Measurements from ENCODE around the gene DMRTB1. TPM values are rescaled to one million over a fixed set of nuclear protein-coding genes. Genes with fewer than 3 reads are reported as not detected.

DMRTB1 gene
- total and polyA plus RNA-seq, 2 of the 4 experiments (the other 2 are of a cell fraction) = not detected

DNA sequence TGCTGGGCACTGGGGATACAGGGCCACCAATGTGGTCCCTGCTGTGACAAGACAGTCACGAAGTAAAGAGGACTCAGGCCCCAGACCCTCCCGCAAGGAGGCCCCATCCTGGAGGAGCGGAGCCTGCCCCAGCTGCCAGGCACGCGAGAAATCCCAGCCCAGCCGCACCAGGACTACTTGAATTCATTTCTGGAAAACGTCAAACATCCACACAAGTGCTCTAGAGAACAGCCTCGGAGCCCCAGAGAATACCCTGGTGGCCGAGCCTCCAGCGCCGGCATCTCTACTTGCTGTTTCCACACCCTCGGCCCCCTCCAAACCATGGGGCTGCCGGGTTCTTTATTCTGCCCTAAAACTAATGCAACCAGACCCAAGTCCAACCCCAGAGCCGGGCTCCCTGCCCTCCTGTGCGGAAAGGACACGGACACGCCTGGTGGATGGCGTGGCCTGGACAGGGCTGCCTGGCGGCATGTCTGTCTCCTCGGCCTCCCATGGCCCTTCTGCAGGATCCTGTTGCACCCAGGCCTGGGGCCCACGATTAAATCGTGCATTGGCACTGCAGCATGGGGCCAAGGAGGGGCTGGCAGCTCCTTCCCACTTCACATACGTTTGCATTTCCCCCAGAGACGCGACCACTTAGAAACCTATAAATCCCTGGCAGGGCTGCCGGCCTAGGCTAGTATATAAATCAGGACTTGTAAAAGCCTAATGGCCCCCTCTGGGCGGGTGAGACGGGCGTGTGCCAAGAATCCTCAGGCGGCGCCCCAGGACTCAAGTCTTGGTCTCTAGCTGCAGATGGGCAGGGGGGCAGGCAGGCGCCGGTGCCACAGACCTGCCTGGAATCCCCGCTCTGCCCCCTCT is 41.2 kb downstream of the DMRTB1 start:
- Histone ChIP-seq H3K4ac (ENCODE audit: low read depth, low read length) (no peak overlapping the region), H3K56ac (ENCODE audit: extremely low read depth, insufficient read depth, low read length) (no peak overlapping the region), H4K5ac (ENCODE audit: low read depth, low read length) (no peak overlapping the region), H3K9me1 (ENCODE audit: insufficient read depth, low read length) (no peaks in the 10 kb centered on the region), H3K36me3 (ENCODE audit: control insufficient read depth, insufficient read depth, low read length) (no peaks in the 10 kb centered on the region), H2BK120ac (ENCODE audit: low read depth, low read length) (no peak overlapping the region), H3K14ac (replicated peaks; ENCODE audit: low read depth, low read length) (no peak overlapping the region), H2BK5ac (ENCODE audit: low read depth, low read length, poor library complexity, severe bottlenecking) (no peak overlapping the region), H3K18ac (ENCODE audit: low read depth, low read length) (no peak overlapping the region), H2BK20ac (ENCODE audit: low read depth, low read length) (no peak overlapping the region), H3K23ac (ENCODE audit: low read depth, low read length) (no peak overlapping the region), H3K9me3 (ENCODE audit: control insufficient read depth, insufficient read depth, low read length) (no peaks in the 10 kb centered on the region), H4K20me1 (ENCODE audit: insufficient read depth, low read length) (no peaks in the 10 kb centered on the region), H4K8ac (ENCODE audit: low read depth in 2 of 2, low read length in 2 of 2) (no peak overlapping the region), H3K4me1 (ENCODE audit: control insufficient read depth, insufficient read depth, low read length) (peaks cover 4% of the 10 kb centered on the region; the same call in 1 of the 2 replicates), H3K9ac (ENCODE audit: low read depth, low read length) (no peak overlapping the region), H2AK5ac (ENCODE audit: low read depth, low read length) (no peak overlapping the region; the same call in 1 of the 2 replicates), H3K79me1 (ENCODE audit: low read depth in 1 of 2, low read length in 2 of 2) (no peaks in the 10 kb centered on the region), H3K4me3 (ENCODE audit: insufficient read depth, low read depth, low read length) (no peak overlapping the region), H3K27me3 (ENCODE audit: control insufficient read depth, insufficient read depth, low read length) (peaks cover 32% of the 10 kb centered on the region), H2AFZ (replicated peaks; ENCODE audit: low read length, poor library complexity) (no peak overlapping the region), H3K27ac (ENCODE audit: insufficient read depth, low read length) (no peak overlapping the region), H2BK15ac (ENCODE audit: low read depth, low read length) (no peak overlapping the region), H3K4me2 (ENCODE audit: low read depth, low read length) (no peak overlapping the region), H2AK9ac (replicated peaks; ENCODE audit: low read depth, low read length, poor library complexity) (no peak overlapping the region), H4K91ac (ENCODE audit: insufficient read depth, low read depth, low read length) (no peak overlapping the region)
- in situ Hi-C loops (cut with MboI; ENCODE audit: low sequenced_read_pairs) (no loop called here), intact Hi-C loops (cut with micrococcal nuclease) (no loop called here), dilution Hi-C loops (cut with HindIII; ENCODE audit: low sequenced_read_pairs, unreplicated experiment) (no loop called here)
- no peak for DNase-seq
- ChIA-PET POLR2A (ENCODE audit: unreplicated experiment) (no interaction called here), CTCF (no interaction called here)
- BruUV-seq (replicated peaks) = no TSS peak
- 54% methylated on average over 10 of the region's 34 CpGs; no CpG with 5 or more reads in 1 of the 2 experiments for WGBS, 2 experiments (ENCODE audit: extremely low coverage in 2 of 2, insufficient read length in 1 of 2)
- no peak for TF ChIP-seq MAZ (IDR thresholded peaks at IDR 0.05; ENCODE audit: borderline replicate concordance, low read depth, low read length)
- no peak for TF ChIP-seq BHLHE40 (IDR thresholded peaks at IDR 0.05; ENCODE audit: low read depth, low read length)
- no peak for TF ChIP-seq CEBPB (IDR thresholded peaks at IDR 0.05; ENCODE audit: low read depth, low read length)
- TF ChIP-seq CHD1 (IDR thresholded peaks at IDR 0.05; ENCODE audit: low read depth, low read length) = no peak
- TF ChIP-seq, protein P1, sequence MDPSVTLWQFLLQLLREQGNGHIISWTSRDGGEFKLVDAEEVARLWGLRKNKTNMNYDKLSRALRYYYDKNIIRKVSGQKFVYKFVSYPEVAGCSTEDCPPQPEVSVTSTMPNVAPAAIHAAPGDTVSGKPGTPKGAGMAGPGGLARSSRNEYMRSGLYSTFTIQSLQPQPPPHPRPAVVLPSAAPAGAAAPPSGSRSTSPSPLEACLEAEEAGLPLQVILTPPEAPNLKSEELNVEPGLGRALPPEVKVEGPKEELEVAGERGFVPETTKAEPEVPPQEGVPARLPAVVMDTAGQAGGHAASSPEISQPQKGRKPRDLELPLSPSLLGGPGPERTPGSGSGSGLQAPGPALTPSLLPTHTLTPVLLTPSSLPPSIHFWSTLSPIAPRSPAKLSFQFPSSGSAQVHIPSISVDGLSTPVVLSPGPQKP (IDR thresholded peaks at IDR 0.05; ENCODE audit: borderline replicate concordance, low read depth, low read length) = no peak
- no peak for TF ChIP-seq MAFK (IDR thresholded peaks at IDR 0.05; ENCODE audit: low read depth, low read length)
- TF ChIP-seq NFE2L2 (IDR thresholded peaks at IDR 0.05; ENCODE audit: low read depth, low read length) = no peak
- TF ChIP-seq RAD21 (IDR thresholded peaks at IDR 0.05; ENCODE audit: low read length) = no peak
- TF ChIP-seq, protein P2, sequence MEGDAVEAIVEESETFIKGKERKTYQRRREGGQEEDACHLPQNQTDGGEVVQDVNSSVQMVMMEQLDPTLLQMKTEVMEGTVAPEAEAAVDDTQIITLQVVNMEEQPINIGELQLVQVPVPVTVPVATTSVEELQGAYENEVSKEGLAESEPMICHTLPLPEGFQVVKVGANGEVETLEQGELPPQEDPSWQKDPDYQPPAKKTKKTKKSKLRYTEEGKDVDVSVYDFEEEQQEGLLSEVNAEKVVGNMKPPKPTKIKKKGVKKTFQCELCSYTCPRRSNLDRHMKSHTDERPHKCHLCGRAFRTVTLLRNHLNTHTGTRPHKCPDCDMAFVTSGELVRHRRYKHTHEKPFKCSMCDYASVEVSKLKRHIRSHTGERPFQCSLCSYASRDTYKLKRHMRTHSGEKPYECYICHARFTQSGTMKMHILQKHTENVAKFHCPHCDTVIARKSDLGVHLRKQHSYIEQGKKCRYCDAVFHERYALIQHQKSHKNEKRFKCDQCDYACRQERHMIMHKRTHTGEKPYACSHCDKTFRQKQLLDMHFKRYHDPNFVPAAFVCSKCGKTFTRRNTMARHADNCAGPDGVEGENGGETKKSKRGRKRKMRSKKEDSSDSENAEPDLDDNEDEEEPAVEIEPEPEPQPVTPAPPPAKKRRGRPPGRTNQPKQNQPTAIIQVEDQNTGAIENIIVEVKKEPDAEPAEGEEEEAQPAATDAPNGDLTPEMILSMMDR (conservative IDR thresholded peaks at IDR 0.05; ENCODE audit: low read depth, low read length) = no peak
- TF ChIP-seq, protein P3, sequence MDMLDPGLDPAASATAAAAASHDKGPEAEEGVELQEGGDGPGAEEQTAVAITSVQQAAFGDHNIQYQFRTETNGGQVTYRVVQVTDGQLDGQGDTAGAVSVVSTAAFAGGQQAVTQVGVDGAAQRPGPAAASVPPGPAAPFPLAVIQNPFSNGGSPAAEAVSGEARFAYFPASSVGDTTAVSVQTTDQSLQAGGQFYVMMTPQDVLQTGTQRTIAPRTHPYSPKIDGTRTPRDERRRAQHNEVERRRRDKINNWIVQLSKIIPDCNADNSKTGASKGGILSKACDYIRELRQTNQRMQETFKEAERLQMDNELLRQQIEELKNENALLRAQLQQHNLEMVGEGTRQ (IDR thresholded peaks at IDR 0.05; ENCODE audit: low read depth, low read length) = no peak
- TF ChIP-seq MXI1 (IDR thresholded peaks at IDR 0.05; ENCODE audit: borderline replicate concordance, low read depth, low read length) = no peak
- no peak for TF ChIP-seq RFX5 (IDR thresholded peaks at IDR 0.05; ENCODE audit: low read depth, low read length)
- TF ChIP-seq RCOR1 (IDR thresholded peaks at IDR 0.05; ENCODE audit: insufficient replicate concordance, low read length) = no peak
- TF ChIP-seq POLR2A (IDR thresholded peaks at IDR 0.05; ENCODE audit: low read depth, low read length) = no peak
- ATAC-seq (ENCODE audit: low read depth) = no peak
